Esophagus muscularis mucosa (tissue), 4 donors: ENCODE results near the gene GAMT.

Experiments
- EP300 ChIP-seq: sonication (generic); formaldehyde crosslinking; IDR thresholded peaks from one replicate; pipeline ENCODE4 v1.6.1; 2017; ENCODE audit warnings: antibody characterized with exemption
- POLR2A ChIP-seq: fragments of 450-650 bp; IDR thresholded peaks from one replicate; pipeline ENCODE4 v1.6.1; 2017; ENCODE audit warnings: antibody characterized with exemption, moderate library complexity, mild to moderate bottlenecking, low read depth
- POLR2AphosphoS5 ChIP-seq, 2 donors: sonication (generic); formaldehyde crosslinking; IDR thresholded peaks; one replicate each; pipeline ENCODE4 v1.6.1; 2017; ENCODE audit warnings: antibody characterized with exemption in 2 of 2
- TF ChIP-seq, protein P1 (sequence below), 3 experiments: fragments of 200-600 bp in 2 of 3; fragments of 450-650 bp in 1 of 3; sonication (generic) in 2 of 3; IDR thresholded peaks; one replicate each; pipeline ENCODE4 v1.5.1; 2017 to 2019; ENCODE audit warnings: antibody characterized with exemption in 3 of 3, mild to moderate bottlenecking in 2 of 3, moderate library complexity in 1 of 3

DNA sequence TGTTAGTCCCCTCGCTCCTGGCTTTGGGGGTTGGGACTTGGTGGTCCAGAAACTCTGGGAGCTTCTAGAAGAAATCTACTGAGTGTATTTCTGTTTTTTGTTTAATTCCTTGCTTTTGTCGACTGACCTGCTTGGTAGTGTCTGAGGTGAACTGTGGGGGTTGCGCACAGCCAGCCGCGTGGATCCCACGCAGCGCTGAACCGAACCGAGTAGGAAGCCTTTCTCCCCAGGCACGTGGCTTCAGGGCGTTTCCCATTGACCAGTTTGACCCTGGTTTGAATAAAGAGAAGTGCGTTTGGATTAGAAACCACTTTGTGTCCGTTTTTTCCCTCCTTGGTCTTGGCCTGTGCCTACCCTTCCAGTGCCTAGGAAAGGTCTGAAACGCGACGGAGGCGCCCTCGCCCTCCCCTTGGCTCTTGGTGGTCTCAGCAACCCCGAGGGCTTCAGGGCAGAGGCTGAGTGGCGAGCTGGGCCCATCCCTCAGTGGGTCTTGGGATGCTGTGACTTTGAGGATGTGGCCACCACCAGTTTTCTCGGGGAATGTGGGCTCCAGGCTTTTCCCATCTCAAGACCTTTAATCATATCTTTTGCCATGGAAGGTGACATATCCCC, 34.1 kb upstream of the GAMT start:
- TF ChIP-seq, protein P1, sequence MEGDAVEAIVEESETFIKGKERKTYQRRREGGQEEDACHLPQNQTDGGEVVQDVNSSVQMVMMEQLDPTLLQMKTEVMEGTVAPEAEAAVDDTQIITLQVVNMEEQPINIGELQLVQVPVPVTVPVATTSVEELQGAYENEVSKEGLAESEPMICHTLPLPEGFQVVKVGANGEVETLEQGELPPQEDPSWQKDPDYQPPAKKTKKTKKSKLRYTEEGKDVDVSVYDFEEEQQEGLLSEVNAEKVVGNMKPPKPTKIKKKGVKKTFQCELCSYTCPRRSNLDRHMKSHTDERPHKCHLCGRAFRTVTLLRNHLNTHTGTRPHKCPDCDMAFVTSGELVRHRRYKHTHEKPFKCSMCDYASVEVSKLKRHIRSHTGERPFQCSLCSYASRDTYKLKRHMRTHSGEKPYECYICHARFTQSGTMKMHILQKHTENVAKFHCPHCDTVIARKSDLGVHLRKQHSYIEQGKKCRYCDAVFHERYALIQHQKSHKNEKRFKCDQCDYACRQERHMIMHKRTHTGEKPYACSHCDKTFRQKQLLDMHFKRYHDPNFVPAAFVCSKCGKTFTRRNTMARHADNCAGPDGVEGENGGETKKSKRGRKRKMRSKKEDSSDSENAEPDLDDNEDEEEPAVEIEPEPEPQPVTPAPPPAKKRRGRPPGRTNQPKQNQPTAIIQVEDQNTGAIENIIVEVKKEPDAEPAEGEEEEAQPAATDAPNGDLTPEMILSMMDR (IDR thresholded peaks at IDR 0.05): no peak
- TF ChIP-seq POLR2A: no peak
- no peak for TF ChIP-seq POLR2AphosphoS5 (IDR thresholded peaks at IDR 0.05)
- no peak for TF ChIP-seq EP300
